RWPE1 (cell line): Measurements from ENCODE around the gene ZNF326.
A peak's percentile ranks its signal among the peaks of the same experiment; 100 is the strongest.

Experiments used
- CTCF ChIA-PET: fragments of 350-600 bp; sonication (Branson Sonifier 250); formaldehyde crosslinking; extraction: SDS; loops from one replicate; lab custom pipeline; 2021; lab: Yijun Ruan, JAX
- POLR2A ChIA-PET: fragments of 400-600 bp; formaldehyde crosslinking; extraction: SDS; loops from one replicate; lab custom pipeline; 2020; ENCODE audit warnings: antibody characterized with exemption; ENCODE audit not compliant: low non-redundant PET; lab: Yijun Ruan, JAX
- DNase-seq: peaks from one replicate; pipeline ENCODE4 v3.0.0; 2012; ENCODE audit warnings: low spot score
- H3K27ac ChIP-seq: fragments of 450-650 bp; 2 replicates; pipeline ENCODE4 v1.5.1; 2017
- CTCF ChIP-seq: fragments of 450-650 bp; conservative IDR thresholded peaks from 2 replicates; pipeline ENCODE4 v1.5.1; 2017; ENCODE audit warnings: low read depth, mild to moderate bottlenecking

ZNF326 gene

GRCh38 chr1:89950703-89951102 lies 44.2 kb upstream of the ZNF326 start:
- ChIA-PET CTCF (no interaction called here), POLR2A (interaction anchor here (0.6 kb wide), 1 partner anchor 507 kb away, joined by 10 read pairs; no protein-coding TSS in a partner anchor)
- no peak for DNase-seq
- no peak for TF ChIP-seq CTCF
- H3K27ac ChIP-seq, result no peak overlapping the region

DNA sequence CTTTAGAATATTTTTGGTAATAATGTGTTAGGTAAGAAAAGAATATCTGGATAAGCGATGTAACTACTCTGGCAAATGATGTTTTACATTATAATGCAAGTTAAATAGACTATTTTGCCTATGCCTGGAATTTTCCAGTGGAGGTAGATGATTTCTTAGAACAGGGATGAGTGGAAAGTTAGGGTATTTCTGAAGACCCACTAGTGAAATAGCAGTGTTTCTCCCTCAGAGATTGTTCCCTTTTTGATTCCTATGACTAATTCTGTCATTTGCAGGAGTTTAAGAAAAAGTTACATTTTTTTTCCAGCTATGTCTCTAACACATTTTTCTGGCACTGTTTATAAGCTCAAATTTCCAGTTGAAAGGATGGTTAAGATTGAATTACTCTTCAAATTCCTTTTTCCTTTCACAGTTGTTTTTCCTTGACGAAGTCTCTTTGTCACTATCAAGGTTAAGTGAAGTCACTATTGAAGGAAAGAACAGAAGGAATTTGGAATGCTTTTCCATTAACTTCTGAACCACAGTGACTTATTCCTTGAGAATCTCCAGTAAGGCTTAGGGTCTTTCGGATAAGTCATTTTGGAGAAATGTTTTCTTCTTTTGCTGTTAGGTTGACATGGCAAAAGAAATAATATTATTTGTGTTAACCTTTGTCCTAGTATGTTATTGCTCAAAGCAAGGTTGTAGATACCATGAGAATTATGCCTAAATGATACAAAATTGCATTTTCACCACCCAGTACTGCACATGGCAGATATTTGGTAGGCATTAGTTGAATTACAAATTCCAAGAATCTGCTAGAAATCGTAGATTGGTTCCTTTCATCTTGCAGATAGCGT lies 42.9 kb upstream of the ZNF326 start:
- no peak overlapping the region for H3K27ac ChIP-seq
- CTCF ChIA-PET, result interaction anchor here (0.6 to 0.7 kb wide), 2 partner anchors 93 to 338 kb away, joined by 3 to 4 read pairs; no protein-coding TSS in a partner anchor
- POLR2A ChIA-PET, result no interaction called here
- no peak for TF ChIP-seq CTCF
- no peak for DNase-seq

- no peak for DNase-seq
- CTCF ChIA-PET, result interaction anchor here (0.6 to 0.7 kb wide), 2 partner anchors 94 to 339 kb away, joined by 3 to 4 read pairs; no protein-coding TSS in a partner anchor
- peak overlapping the region; percentile 66; the same call in 1 of the 2 replicates for H3K27ac ChIP-seq
- POLR2A ChIA-PET, result no interaction called here
- no peak for TF ChIP-seq CTCF
These were observed 42.2 kb upstream of the ZNF326 start for GRCh38 chr1:89952605-89953130.

DNA sequence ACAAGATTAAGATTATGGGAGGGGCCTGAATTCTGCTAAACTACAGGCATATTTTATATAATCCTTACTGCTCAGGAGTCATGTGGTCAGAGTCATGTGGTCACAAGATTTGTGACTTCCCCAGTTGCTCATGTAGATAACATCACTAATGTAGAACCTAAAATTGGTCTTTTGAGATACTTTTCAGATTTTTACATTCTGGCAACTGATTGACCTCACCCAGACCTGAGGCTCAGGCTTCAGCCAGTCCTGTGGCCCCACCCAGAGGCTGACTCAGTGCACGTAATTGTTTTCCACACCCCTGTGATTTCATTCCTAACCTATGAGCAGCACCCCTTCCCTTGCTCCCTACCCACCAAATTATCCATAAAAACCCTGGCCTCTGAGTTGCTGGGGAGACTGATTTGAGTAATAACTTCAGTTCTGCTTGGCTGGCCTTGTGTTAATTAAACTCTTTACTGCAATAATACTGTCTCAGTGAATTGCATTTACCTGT lies 41.7 kb upstream of the ZNF326 start:
- ChIA-PET POLR2A (no interaction called here), CTCF (no interaction called here)
- DNase-seq, result peak; percentile 90
- TF ChIP-seq CTCF, result no peak
- peak overlapping the region; percentile 66 for H3K27ac ChIP-seq

GRCh38 chr1:89953929-89954328 lies 41.0 kb upstream of the ZNF326 start:
- POLR2A ChIA-PET, result no interaction called here
- TF ChIP-seq CTCF, result no peak
- no peak for DNase-seq
- CTCF ChIA-PET, result interaction anchor here (0.7 kb wide), 2 partner anchors 64 to 281 kb away, joined by 3 read pairs; no protein-coding TSS in a partner anchor
- H3K27ac ChIP-seq, result peak overlapping the region; percentile 66

- CTCF ChIA-PET, result interaction anchor here (0.7 kb wide), 1 partner anchor 281 kb away, joined by 3 read pairs; no protein-coding TSS in a partner anchor
- DNase-seq, result no peak
- POLR2A ChIA-PET, result no interaction called here
- no peak overlapping the region for H3K27ac ChIP-seq
- TF ChIP-seq CTCF, result no peak
These were observed 40.5 kb upstream of the ZNF326 start for GRCh38 chr1:89954401-89954800.
